GM19452 (cell line): ENCODE results near the gene DDX31.

Experiments
- ATAC-seq: cut with Tn5 transposase; IDR thresholded peaks from one replicate; pipeline ENCODE4 v1.9.1; 2021; ENCODE audit not compliant: unreplicated experiment

DDX31 gene

DNA sequence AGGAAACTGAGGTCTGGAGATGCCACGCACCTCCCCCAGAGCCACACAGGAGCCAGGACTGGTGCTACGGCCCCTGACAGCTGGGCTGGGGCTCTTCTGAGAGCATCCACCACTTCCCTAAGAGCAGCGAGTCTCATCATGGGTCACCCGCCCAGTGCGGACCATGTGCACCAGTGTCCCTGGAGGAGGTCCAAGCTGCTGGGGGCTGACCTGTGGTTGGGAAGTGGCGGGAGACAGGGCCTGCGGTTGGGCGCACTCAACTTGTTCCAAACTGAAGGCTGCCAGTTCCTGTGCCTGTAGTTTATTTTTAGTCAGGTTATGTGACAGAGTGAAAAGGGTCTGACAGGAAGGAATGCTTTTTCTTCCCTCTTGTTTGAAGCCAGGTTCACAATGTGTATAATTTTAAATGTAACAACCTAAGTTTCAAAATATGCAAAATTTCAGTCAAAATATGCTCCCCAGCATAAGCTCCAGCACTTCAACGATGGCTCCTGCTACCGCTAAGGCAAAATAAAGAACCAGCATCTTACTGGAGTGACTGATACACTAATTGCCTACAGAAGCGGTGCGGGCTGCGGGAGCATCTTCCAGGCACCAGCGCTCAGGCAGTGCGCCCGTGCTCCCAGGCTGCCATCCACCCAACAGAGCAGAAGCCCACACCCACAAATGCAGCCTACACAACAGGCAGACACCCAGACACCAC is 72.6 kb downstream of the DDX31 start:
- ATAC-seq: no peak

DNA sequence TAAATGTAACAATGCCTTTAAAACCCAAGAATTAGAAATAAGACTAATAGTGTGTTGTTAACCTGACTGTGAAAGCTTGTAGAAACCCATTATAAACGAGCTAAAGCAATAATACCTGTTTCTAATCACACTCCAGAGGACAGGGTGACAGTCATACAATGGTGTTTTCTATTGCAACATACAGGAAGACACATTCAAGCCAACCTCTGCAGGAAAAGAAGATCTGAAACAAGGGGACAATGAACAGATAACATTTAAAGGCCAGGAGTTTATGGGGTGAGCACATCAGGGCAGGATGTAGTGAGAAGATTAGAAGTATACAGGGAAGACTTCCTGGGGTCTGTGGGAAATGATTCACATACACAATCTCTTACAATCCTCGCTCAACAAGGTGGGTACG is 73.6 kb downstream of the DDX31 start:
- no peak for ATAC-seq

DNA sequence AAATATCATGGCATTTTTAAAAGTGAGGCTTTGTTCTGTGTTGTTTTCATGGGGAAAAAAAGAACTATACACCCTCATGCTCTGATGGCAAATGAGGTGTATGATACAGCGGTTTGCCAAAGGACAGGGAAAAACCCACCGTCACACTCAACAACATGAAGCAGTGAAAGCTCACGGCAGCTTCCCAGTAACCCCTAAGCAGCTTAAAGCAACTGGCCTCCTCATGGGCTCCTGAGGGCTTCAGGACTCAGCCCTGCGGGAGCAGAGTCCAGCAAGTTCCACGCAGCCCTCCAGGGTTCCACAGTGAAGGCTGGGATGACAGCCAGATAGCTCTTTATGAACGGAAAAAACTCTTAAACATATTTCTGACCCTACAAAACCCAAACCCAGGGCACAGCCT is 74.5 kb downstream of the DDX31 start:
- no peak for ATAC-seq

DNA sequence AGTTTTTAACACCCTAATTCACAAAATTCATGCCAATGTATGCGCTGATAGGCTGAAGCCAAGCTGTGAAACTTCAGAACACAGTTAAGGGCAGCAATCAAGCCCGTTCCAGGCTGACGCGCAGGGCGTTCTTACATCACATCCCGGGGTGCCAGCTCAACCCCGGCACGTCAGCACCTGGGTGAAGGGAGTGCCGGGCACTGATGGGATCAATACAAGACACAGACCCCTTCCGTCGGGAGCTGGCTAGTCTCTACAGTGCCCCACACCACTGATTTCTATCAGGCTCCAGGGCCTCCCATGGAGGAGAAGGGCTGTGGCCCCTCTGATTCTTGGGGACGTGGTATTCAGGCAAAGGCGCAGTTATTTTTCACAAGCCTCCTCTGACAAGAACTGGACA is 75.4 kb downstream of the DDX31 start:
- ATAC-seq: no peak

DNA sequence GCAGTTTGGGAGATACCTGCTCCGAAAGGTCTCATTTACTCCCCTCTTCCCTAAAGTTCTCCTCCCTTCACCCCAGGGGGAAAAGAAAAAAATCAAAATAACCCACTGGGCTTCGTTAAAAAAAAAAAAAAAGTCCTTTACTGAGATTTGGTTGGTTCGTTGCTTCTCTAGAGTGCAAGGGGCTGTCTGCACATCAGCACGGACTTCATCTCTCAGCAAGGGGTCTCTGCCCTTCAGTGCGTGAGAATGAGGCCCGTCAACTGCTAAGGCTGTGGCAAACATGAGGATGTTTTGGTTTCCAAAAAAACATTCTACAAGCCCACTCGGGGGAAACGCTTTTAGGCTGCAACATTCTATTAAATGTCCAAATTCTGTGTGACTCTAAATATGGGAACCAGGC is 77.3 kb downstream of the DDX31 start:
- no peak for ATAC-seq

DNA sequence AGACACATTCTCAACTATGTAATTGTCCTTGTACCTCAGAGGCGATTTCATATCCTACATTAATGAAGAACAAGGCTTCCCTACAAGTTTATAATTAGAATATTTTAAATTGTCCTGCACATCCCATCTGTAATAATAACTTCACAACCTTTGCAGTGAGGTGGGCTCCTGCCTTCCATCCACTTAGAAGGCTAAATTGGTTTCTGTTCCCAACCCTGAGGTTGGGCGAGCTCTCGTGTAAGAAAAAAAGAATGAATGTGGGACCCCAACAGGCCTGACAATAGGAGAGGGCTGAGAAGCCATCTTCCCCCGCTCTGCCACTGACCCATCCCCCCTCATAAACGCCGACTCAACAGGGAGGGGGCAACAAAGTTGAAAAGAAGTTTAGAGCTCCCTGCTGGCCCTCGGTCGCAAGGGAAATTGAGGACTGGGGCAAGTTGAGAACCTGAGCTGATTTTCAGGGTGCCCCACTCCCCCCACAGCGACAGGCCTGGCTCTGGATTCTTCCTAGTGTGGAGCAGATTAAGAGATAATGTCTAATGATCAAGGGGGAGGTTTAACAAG is 78.0 kb downstream of the DDX31 start:
- no peak for ATAC-seq

DNA sequence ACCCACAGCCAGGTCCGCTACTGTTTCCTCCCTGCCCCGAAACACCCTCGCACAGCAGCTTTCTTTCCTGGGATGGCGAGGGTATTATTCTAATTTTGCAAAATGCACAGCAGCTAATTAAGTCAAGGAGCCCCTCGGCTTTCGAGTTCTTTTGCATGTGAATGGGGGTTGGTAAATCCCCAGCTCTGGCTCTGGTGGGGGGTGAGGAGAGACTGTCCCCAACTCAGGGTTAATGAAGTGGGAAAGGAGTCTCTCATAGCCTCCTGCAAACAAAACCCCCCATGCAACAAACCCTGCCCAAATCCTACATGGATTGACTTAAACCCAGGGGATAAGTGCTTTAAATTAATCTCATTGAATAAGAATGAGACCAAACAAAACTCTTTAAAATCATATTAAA is 78.5 kb downstream of the DDX31 start:
- ATAC-seq: no peak

DNA sequence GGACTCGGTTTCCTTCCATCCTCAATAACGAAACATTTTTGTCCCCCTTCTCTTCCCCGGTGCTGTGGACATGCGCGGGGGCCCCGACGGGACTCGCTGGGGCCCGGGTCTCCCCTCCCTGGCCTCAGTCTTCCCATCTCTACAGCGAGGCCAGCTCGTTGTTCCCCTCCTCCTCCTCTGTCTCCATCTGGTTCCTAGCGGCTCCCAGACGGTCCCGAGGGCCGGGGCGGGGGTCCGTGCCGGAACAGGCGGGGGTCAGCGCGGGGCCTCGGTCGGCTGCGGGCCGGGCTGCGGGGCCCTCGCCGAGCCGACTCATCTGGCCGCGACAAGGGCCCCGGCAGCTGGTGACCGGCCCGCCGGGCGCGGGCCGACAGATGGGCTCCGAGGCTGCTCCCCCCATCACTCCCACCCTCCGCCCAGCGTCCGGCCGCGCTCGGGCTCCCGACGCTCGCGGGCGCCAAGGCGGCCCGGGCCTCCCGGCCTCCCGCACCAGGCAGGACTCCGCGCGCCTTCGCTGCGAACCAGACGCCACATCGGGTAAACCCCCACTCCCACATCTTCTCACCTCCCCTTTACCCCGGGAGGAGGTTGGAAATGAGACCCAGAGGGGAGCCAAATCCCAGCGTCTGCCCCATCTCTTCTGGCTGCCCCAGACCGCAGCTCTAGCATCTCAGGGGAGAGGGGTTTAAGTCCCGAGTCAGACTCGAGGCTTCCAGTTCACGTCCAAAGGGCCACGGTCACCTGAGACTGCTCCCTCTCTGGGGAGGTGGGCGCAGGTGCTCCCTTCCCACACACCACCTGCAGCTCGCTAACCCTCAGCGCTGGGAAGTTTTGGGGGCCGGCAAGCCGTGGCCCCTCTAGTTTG is 79.2 kb downstream of the DDX31 start:
- ATAC-seq: no peak

DNA sequence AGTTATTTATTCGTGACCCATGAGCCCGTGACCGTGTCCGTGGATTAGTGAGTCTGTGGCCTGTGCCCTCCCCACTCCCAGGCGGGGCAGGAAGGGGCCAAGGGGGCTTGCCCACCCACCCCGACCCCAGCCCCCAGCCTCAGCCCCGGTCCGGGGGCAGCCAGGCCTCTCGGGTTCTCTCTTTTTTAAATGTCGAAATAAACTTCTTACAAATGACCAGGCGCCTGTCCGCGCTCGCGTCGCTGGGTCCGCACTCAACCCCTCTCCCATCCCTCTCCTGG is 79.8 kb downstream of the DDX31 start:
- ATAC-seq: no peak

DNA sequence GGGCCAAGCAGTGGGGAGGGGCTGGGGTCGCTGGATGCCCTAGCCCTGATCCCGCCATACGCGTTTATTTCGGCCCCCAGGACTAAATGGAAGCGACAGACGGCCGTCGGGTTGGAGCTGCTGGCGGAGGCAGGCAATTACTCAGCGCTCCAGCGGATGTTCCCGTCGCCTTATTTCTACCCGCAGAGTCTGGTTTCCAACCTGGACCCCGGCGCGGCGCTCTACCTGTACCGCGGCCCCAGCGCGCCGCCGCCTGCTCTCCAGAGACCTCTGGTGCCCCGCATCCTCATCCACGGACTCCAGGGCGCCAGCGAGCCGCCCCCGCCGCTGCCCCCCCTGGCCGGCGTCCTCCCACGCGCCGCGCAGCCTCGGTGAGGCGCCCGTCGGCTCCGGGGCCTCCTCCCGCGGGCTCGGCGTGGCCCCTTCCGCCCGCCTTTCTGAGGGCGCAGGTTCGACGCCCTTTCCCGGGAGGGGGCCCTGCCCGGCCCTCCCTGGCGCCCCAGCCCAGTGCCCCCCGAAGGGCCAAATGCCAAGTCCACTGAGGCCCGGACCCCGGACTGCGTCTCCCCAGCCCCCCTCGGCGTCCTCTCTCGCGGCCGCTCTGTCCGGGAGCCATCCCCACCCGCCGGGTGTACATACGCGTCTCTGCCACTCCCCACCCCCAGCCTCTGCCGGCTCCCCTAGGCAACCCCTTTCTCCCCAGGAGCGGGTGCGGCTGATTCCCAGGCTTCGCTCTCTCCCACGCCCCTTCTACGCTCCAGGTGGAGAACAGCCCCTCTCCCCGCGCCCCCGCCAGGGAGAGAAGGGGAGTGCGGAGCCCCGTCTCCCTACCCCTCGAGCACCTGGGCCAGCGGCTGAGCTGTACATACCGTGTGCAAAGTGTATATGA is 80.4 kb downstream of the DDX31 start:
- ATAC-seq: no peak

DNA sequence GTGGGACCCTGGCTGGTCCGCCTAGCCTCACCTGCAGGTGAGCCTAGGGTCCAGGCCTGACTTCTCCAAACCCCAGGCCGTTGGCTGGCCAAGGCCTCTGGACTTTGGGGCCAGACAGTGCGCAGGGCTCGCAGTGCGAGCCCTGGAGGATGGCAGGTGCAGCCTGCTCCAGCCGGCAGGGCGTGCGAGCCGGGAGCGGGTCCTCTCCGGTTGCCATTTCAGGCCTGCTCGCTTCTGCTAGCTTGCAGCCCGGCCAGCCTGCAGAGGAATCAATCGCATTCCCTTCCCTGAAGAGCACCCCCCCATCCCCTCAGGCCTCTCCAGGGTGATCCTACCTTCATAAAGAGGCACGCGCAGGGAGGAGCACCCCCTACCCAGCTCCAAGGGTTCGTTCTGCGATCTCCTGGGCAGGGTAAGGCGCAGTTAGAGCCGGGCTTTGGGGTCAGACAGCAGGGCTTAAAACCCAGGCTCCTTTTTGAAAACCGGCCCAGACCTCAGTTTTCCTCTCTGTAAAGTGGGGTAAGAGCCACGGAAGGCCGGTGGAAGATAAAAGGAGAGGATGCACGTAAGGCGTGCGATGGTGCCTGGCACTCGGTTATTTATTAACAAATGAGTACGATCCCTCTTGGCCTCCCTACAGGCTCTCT is 81.2 kb downstream of the DDX31 start:
- no peak for ATAC-seq

DNA sequence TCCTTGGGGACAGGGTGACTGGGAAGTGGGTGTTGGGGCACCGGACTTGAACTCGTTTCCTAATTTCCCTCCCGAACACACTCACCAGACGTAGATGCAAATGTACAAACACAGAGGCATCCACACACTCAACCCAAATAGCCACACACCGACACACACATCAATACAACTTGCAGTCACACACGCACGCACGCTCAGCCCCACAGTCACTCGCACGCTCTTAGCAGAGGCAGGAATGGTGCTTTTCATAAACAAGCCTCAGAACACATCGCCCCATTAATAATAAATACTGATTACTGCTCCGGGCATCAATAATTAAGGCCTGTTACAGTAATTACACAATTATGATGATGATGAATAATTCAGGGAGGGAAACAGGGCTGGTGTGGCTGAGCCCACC is 81.7 kb downstream of the DDX31 start:
- ATAC-seq: no peak

DNA sequence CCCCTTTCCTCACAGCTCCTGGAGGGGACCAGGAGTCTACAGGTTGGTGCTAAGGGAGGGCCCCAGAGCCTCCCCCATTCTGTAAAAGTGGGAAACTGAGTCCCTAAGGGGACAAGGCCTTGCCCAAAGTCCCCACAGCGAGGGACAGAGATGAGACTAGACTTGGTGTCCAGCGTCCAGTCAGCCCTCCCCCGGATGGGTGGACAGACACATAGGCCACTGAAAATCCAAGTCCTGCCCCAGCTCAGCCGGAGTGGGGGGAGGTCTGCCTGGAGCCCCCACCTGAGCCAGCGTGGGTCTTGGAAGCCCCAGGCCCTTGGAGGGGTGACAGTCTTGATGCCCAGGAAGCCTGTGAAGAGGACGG is 82.2 kb downstream of the DDX31 start:
- ATAC-seq: no peak

DNA sequence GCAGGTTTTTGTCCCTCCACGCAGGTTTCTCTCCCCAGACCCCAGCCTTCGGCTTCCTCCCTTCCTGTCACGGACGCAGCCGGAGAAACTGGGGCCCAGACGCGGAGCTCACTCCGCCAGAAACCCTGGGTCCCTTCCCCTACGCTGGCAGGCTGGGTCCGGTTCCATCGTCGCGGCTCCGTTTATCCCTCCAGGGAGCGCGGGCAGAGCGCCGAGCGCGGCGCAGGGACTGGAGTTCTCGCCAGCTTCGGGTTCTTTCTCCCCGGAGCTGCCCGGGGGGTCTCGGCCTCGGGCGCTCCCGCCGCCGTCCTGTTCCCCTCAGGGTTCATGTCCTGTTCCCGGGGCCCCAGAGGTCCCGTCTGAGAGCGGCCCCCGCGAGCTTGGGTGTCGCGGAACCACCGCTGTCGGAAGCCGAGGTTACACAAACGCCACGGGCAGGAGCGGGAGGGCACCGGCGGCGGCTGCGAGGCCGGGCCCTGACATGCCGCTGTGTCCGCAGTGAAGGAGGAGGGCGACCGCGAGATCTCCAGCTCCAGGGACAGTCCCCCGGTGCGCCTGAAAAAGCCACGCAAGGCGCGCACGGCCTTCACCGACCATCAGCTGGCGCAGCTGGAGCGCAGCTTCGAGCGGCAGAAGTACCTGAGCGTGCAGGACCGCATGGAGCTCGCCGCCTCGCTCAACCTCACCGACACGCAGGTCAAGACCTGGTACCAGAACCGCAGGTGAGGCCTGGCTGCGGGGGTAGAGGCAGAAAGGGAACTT is 82.8 kb downstream of the DDX31 start:
- ATAC-seq: no peak

DNA sequence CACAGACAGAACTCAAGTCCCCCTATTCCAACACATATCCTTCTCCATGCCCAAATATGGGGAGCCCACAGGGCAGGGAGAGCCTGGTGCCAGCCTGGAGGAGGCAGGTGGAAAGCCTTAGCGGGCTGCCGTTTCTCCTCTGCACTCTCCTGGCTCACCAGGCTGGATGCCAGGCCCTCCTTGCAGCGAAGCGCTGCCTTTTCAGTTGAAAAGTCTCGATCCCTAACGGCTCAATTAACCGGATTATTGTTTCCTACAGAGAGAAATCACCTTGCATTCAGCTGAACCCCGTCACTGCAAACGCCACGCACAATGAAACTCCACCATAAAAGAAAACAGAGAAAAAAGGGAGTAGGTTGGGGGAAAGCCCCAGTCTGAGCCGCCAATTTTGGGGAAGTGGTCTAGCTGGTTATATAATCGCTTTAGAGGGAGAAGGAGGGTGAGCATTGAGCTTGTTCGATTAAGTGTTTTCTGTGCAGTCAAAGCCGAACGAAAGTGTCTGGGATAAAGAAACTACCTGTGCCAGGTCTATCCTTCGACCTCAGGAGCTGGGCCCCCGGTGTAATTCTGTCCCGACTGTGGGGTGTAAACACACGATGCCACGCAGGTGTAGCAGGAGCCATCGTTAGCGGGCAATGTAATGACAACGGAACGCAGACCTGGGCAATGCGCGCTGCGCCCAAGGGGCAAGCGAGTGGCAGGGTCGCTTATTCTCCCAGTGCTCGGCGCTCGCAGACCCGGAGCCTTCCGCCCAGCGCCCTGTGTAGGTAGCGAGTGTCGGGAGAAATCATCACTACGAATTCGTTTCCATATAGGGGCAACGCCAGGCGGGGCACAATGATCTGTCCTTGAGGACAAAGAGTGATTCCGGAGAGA is 83.6 kb downstream of the DDX31 start:
- no peak for ATAC-seq

DNA sequence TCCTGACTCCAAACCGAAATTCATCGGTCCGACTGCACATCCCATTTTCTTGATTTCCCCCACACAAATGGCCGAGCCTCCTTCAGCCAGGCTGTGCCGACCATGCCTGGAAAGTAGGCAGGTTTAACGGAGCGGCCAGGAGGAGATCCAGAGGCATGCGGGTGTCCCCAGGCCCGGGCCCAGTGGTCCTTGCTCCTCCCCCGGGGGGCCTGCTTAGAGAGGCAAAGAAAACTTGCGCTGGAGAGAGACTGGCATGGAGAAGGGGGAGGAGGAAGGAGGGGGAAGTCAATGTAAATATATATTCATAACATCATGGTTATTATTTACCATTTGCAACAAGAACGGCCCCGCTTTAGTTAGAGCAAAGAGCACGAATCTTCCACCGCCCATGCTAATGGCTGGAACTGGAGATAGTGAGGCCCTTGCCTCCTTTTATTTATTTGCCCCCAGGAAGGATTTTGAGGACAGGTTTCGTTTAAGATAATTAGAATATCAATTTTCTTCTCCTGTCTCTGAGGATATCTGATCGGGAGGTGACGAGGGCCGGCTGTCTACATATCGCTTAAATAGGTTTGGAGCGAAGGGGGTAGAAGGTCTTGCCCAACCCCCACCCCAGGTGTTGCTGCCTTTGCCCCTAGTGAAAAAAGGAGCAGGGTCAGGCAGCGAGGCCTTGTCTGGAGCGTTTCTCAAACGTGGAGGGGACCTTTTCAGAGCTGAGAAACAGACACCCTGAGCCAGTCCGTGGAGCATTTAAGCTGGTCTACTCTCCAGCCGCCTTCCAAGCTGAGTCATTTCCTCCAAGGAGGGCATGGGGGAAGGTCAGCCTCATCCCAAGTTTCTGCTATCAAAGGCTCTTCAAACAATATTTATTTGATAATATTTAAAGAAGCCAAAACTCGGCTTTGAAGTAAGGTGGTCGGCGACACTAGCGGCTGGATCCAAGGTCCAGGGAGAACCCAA is 84.9 kb downstream of the DDX31 start:
- ATAC-seq: no peak

DNA sequence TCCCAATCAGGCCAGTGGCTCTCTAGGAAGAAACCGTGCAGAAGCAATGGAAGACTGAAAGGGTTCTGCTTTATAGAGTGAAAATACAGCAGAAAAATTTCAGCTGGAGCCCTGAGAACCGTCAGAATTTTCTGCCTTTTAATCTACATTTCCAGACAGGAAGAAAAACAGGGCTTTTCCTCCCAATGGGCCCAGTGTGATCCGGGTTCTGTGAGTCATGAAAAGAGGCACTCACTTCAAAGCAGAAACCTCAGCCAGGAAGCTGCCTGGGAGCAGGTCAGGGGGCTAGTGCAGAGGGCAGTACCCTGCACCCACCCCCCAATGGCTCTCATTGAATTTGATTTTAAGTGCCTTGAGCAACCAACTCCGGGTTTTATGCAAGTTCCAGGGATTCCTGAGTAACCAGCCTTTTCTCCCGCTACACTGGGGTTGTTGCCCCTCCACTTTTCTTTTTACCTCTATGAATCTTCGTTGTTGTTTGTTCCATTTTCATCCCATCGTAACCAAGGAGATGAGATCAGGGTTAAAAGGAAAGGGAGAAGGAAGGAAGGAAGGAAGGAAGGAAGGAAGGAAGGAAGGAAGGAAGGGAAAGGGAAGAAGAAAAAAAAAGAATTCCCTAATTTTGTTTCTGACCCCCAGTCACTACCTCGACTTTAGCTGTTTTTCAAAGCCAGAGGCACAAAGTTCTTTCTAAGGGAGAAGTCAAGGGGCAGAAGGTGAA is 86.0 kb downstream of the DDX31 start:
- no peak for ATAC-seq
